IMR-90 (cell line): ENCODE measurements around the gene AXDND1. TPM values are rescaled to one million over a fixed set of nuclear protein-coding genes. Genes with fewer than 3 reads are reported as not detected.

Source experiments
- ATAC-seq: fragments of 200-7000 bp; cut with Tn5 transposase; 2 replicates; pipeline ENCODE4 v1.9.1; 2020; ENCODE audit warnings: low read depth, mild to moderate bottlenecking, moderate library complexity
- BruUV-seq: library from RNA; stranded (reverse); fragments of 400-500 nt; replicated peaks from 2 replicates; lab custom pipeline; 2021; lab: Mats Ljungman, UMichigan
- CTCF ChIA-PET: fragments of 300-600 bp; formaldehyde crosslinking; extraction: SDS; loops from one replicate; lab custom pipeline; 2021; ENCODE audit warnings: antibody characterized with exemption; lab: Yijun Ruan, JAX
- POLR2A ChIA-PET: fragments of 300-600 bp; sonication (Branson Sonifier 250); formaldehyde crosslinking; loops from one replicate; lab custom pipeline; 2022; ENCODE audit warnings: antibody characterized with exemption; ENCODE audit not compliant: unreplicated experiment; lab: Charles Lee
- DNase-seq: peaks from one replicate; pipeline ENCODE4 v3.0.0; 2013
- H2AFZ ChIP-seq: replicated peaks from 2 replicates; pipeline ENCODE3; 2013; ENCODE audit warnings: low read length, mild to moderate bottlenecking; ENCODE audit not compliant: poor library complexity
- H2AK5ac ChIP-seq: 2 replicates; pipeline ENCODE4 v1.6.1; 2013; ENCODE audit warnings: low read depth, low read length, inconsistent platforms
- H2AK9ac ChIP-seq: replicated peaks from 2 replicates; pipeline ENCODE3; 2013; ENCODE audit warnings: mild to moderate bottlenecking, low read depth, low read length, moderate library complexity; ENCODE audit not compliant: poor library complexity
- H2BK120ac ChIP-seq: 2 replicates; pipeline ENCODE4 v1.6.1; 2013; ENCODE audit warnings: low read depth, low read length, inconsistent platforms
- H2BK15ac ChIP-seq: 3 replicates; pipeline ENCODE4 v1.6.1; 2013; ENCODE audit warnings: low read depth, low read length, inconsistent platforms
- H2BK20ac ChIP-seq: 2 replicates; pipeline ENCODE4 v1.6.1; 2013; ENCODE audit warnings: low read depth, mild to moderate bottlenecking, inconsistent platforms, low read length, moderate library complexity
- H2BK5ac ChIP-seq: 2 replicates; pipeline ENCODE4 v1.6.1; 2013; ENCODE audit warnings: mild to moderate bottlenecking, low read depth, low read length, inconsistent platforms; ENCODE audit not compliant: poor library complexity, severe bottlenecking
- H3K14ac ChIP-seq: replicated peaks from 2 replicates; pipeline ENCODE4 v1.6.1; 2013; ENCODE audit warnings: low read depth, low read length, inconsistent platforms
- H3K18ac ChIP-seq: 2 replicates; pipeline ENCODE4 v1.6.1; 2013; ENCODE audit warnings: low read depth, low read length, control low read depth
- H3K23ac ChIP-seq: 2 replicates; pipeline ENCODE4 v1.6.1; 2013; ENCODE audit warnings: low read depth, low read length, inconsistent platforms
- H3K27ac ChIP-seq: 2 replicates; pipeline ENCODE4 v1.5.1; 2013; ENCODE audit warnings: mild to moderate bottlenecking, control low read depth, low read length; ENCODE audit not compliant: insufficient read depth
- H3K27me3 ChIP-seq: 2 replicates; pipeline ENCODE4 v1.6.1; 2013; ENCODE audit warnings: low read length; ENCODE audit not compliant: control insufficient read depth, insufficient read depth
- H3K36me3 ChIP-seq: 2 replicates; pipeline ENCODE4 v1.6.1; 2013; ENCODE audit warnings: low read length, mixed read lengths; ENCODE audit not compliant: control insufficient read depth, insufficient read depth
- H3K4ac ChIP-seq: 2 replicates; pipeline ENCODE4 v1.6.1; 2013; ENCODE audit warnings: low read depth, low read length, inconsistent platforms
- H3K4me1 ChIP-seq: 2 replicates; pipeline ENCODE4 v1.6.1; 2013; ENCODE audit warnings: low read length, mixed read lengths; ENCODE audit not compliant: control insufficient read depth, insufficient read depth
- H3K4me2 ChIP-seq: 2 replicates; pipeline ENCODE4 v1.6.1; 2013; ENCODE audit warnings: low read depth, mild to moderate bottlenecking, control low read depth, low read length, moderate library complexity
- H3K4me3 ChIP-seq: 2 replicates; pipeline ENCODE4 v1.5.1; 2013; ENCODE audit warnings: low read depth, mild to moderate bottlenecking, control low read depth, low read length, moderate library complexity; ENCODE audit not compliant: insufficient read depth
- H3K56ac ChIP-seq: 2 replicates; pipeline ENCODE4 v1.6.1; 2013; ENCODE audit warnings: low read length, inconsistent platforms; ENCODE audit not compliant: insufficient read depth; ENCODE audit errors: extremely low read depth
- H3K79me1 ChIP-seq, 2 experiments: 2 replicates each; pipeline ENCODE4 v1.6.1; 2013; ENCODE audit warnings: low read length in 2 of 2, inconsistent platforms in 1 of 2, low read depth in 1 of 2
- H3K9ac ChIP-seq: 2 replicates; pipeline ENCODE4 v1.6.1; 2013; ENCODE audit warnings: low read depth, low read length, control low read depth
- H3K9me1 ChIP-seq: 2 replicates; pipeline ENCODE4 v1.6.1; 2013; ENCODE audit warnings: low read length, inconsistent platforms; ENCODE audit not compliant: insufficient read depth
- H3K9me3 ChIP-seq: 2 replicates; pipeline ENCODE4 v1.6.1; 2013; ENCODE audit warnings: low read length; ENCODE audit not compliant: control insufficient read depth, insufficient read depth
- H4K20me1 ChIP-seq: 2 replicates; pipeline ENCODE4 v1.6.1; 2013; ENCODE audit warnings: low read length, inconsistent platforms; ENCODE audit not compliant: insufficient read depth
- H4K5ac ChIP-seq: 2 replicates; pipeline ENCODE4 v1.6.1; 2013; ENCODE audit warnings: mild to moderate bottlenecking, low read depth, low read length, control low read depth
- H4K8ac ChIP-seq, 2 experiments: 2 replicates each; pipeline ENCODE4 v1.6.1; 2013; ENCODE audit warnings: low read depth in 2 of 2, low read length in 2 of 2, control low read depth in 1 of 2, inconsistent platforms in 1 of 2
- H4K91ac ChIP-seq: 2 replicates; pipeline ENCODE4 v1.6.1; 2013; ENCODE audit warnings: low read depth, low read length, inconsistent platforms; ENCODE audit not compliant: insufficient read depth
- BHLHE40 ChIP-seq: fragments of 150-350 bp; IDR thresholded peaks from 2 replicates; pipeline ENCODE4 v1.6.1; 2016; ENCODE audit warnings: mild to moderate bottlenecking, low read depth, low read length
- CEBPB ChIP-seq: IDR thresholded peaks from 2 replicates; pipeline ENCODE4 v1.6.1; 2012; ENCODE audit warnings: low read depth, low read length, improper control_type of control experiment
- CHD1 ChIP-seq: IDR thresholded peaks from 2 replicates; pipeline ENCODE4 v1.6.1; 2012; ENCODE audit warnings: low read depth, low read length, improper control_type of control experiment
- FOS ChIP-seq: fragments of 150-350 bp; IDR thresholded peaks from 2 replicates; pipeline ENCODE4 v1.6.1; 2016; ENCODE audit warnings: low read depth, low read length
- MAFK ChIP-seq: IDR thresholded peaks from 2 replicates; pipeline ENCODE4 v1.6.1; 2012; ENCODE audit warnings: low read depth, low read length, improper control_type of control experiment
- MAZ ChIP-seq: IDR thresholded peaks from 2 replicates; pipeline ENCODE4 v1.6.1; 2012; ENCODE audit warnings: low read depth, mild to moderate bottlenecking, low read length, improper control_type of control experiment, moderate library complexity, borderline replicate concordance
- MXI1 ChIP-seq: IDR thresholded peaks from 2 replicates; pipeline ENCODE4 v1.6.1; 2012; ENCODE audit warnings: low read depth, mild to moderate bottlenecking, low read length, moderate library complexity, borderline replicate concordance
- NFE2L2 ChIP-seq: fragments of 150-350 bp; IDR thresholded peaks from 2 replicates; pipeline ENCODE4 v1.6.1; 2016; ENCODE audit warnings: low read depth, mild to moderate bottlenecking, low read length
- POLR2A ChIP-seq: IDR thresholded peaks from 2 replicates; pipeline ENCODE4 v1.6.1; 2012; ENCODE audit warnings: mild to moderate bottlenecking, low read depth, low read length
- RAD21 ChIP-seq: IDR thresholded peaks from 2 replicates; pipeline ENCODE4 v1.6.1; 2012; ENCODE audit warnings: low read length, improper control_type of control experiment
- RCOR1 ChIP-seq: IDR thresholded peaks from 2 replicates; pipeline ENCODE4 v1.6.1; 2012; ENCODE audit warnings: mild to moderate bottlenecking, low read length, improper control_type of control experiment; ENCODE audit not compliant: insufficient replicate concordance
- RFX5 ChIP-seq: IDR thresholded peaks from 2 replicates; pipeline ENCODE4 v1.8.0; 2012; ENCODE audit warnings: low read depth, mild to moderate bottlenecking, low read length, moderate library complexity
- SMC3 ChIP-seq: fragments of 150-350 bp; IDR thresholded peaks from 2 replicates; pipeline ENCODE4 v1.6.1; 2016; ENCODE audit warnings: low read depth, mild to moderate bottlenecking, antibody characterized with exemption, low read length, moderate library complexity
- WGBS, 2 experiments: methylation state at CpG; one replicate each; pipeline versions ENCODE4 v1.1.5 to v1.1.7; 2013; ENCODE audit warnings: missing lambda C conversion rate in 2 of 2; ENCODE audit not compliant: insufficient read length in 1 of 2; ENCODE audit errors: extremely low coverage in 2 of 2; 5-methylcytosine and 5-hydroxymethylcytosine counted together
- dilution Hi-C: fragments of 300-500 bp; cut with HindIII; formaldehyde crosslinking; loops from one replicate; pipeline ENCODE4 v1.14.3; 2018; ENCODE audit warnings: low sequenced_read_pairs; ENCODE audit not compliant: unreplicated experiment
- in situ Hi-C: fragments of 300-500 bp; cut with MboI; formaldehyde crosslinking; loops from 3 replicates; pipeline ENCODE4 v1.14.3; 2019; ENCODE audit warnings: low sequenced_read_pairs, inconsistent platforms, mixed read lengths
- intact Hi-C: fragments of 100-400 bp; cut with micrococcal nuclease; formaldehyde crosslinking; loops from 2 replicates; pipeline ENCODE4 v1.10.0; 2022
- polyA plus RNA-seq, 3 experiments: library from polyadenylated mRNA; depleted of rRNA; stranded (reverse); fragments of >200 nt; gene quantifications; 2 replicates each; pipeline ENCODE4 v1.2.3, GENCODE V29; 2012; ENCODE audit warnings: low replicate concordance in 1 of 3
- total RNA-seq: library from RNA; depleted of rRNA; stranded (reverse); fragments of >200 nt; gene quantifications from 2 replicates; pipeline ENCODE4 v1.2.3, GENCODE V29; 2012
- TF ChIP-seq, protein P1 (sequence below): conservative IDR thresholded peaks from 2 replicates; pipeline ENCODE4 v1.5.1; 2012; ENCODE audit warnings: mild to moderate bottlenecking, low read depth, low read length, improper control_type of control experiment
- TF ChIP-seq, protein P2 (sequence below): fragments of 150-350 bp; IDR thresholded peaks from 2 replicates; pipeline ENCODE4 v1.6.1; 2016; ENCODE audit warnings: low read depth, mild to moderate bottlenecking, low read length, moderate library complexity, borderline replicate concordance
- TF ChIP-seq, protein P3 (sequence below): fragments of 150-350 bp; IDR thresholded peaks from 2 replicates; pipeline ENCODE4 v1.6.1; 2017; ENCODE audit warnings: mild to moderate bottlenecking, antibody characterized with exemption, low read length, low read depth

AXDND1 gene
- total and polyA plus RNA-seq, 2 of the 4 experiments (the other 2 are of a cell fraction) = not detected

DNA sequence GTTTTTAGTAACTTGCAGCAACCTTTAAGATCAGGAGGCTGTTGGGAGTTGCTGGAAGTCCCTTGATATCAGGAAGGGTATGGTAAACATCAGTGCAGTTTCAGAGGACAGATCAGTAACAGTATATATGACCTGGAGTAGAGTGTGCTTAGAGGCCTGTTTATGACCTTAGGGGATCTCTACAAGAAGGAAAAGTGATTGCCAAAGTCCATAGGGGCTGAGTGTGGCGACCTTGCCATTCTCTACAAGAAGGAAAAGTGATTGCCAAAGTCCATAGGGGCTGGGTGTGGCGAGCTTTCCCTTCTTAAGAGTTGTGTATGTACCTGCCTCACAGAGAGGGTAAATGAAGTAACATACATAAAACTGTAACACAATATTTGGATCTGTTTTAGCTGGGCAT, 28.5 kb upstream of the AXDND1 start:
- Histone ChIP-seq H2AK5ac (no peak overlapping the region), H3K4ac (no peak overlapping the region), H3K9me3 (no peaks in the 10 kb centered on the region), H3K4me2 (no peak overlapping the region), H3K9ac (no peak overlapping the region), H3K23ac (no peak overlapping the region), H4K5ac (no peak overlapping the region), H3K36me3 (peaks cover 19% of the 10 kb centered on the region), H4K20me1 (no peaks in the 10 kb centered on the region), H3K4me1 (no peaks in the 10 kb centered on the region), H2BK20ac (no peak overlapping the region), H3K18ac (no peak overlapping the region), H2BK5ac (no peak overlapping the region), H4K8ac (no peak overlapping the region), H3K27me3 (no peaks in the 10 kb centered on the region), H3K9me1 (no peaks in the 10 kb centered on the region), H2AFZ (no peak overlapping the region), H2BK15ac (no peak overlapping the region), H3K79me1 (peaks cover 6 to 19% of the 10 kb centered on the region in 2 experiments; a peak in 3 of 4 replicates), H3K4me3 (no peak overlapping the region), H3K27ac (no peak overlapping the region), H3K56ac (no peak overlapping the region), H3K14ac (no peak overlapping the region), H2AK9ac (no peak overlapping the region), H4K91ac (no peak overlapping the region), H2BK120ac (no peak overlapping the region)
- ChIA-PET CTCF (no interaction called here), POLR2A (no interaction called here)
- DNase-seq (no peak), ATAC-seq (no peak)
- no TSS peak for BruUV-seq
- WGBS, 2 experiments = no CpG with 5 or more reads among the region's 2 CpGs
- intact Hi-C loops (no loop called here), dilution Hi-C loops (no loop called here), in situ Hi-C loops (no loop called here)
- TF ChIP-seq RFX5 = no peak
- TF ChIP-seq, protein P1, sequence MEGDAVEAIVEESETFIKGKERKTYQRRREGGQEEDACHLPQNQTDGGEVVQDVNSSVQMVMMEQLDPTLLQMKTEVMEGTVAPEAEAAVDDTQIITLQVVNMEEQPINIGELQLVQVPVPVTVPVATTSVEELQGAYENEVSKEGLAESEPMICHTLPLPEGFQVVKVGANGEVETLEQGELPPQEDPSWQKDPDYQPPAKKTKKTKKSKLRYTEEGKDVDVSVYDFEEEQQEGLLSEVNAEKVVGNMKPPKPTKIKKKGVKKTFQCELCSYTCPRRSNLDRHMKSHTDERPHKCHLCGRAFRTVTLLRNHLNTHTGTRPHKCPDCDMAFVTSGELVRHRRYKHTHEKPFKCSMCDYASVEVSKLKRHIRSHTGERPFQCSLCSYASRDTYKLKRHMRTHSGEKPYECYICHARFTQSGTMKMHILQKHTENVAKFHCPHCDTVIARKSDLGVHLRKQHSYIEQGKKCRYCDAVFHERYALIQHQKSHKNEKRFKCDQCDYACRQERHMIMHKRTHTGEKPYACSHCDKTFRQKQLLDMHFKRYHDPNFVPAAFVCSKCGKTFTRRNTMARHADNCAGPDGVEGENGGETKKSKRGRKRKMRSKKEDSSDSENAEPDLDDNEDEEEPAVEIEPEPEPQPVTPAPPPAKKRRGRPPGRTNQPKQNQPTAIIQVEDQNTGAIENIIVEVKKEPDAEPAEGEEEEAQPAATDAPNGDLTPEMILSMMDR = no peak
- TF ChIP-seq RCOR1 = no peak
- TF ChIP-seq FOS = no peak
- TF ChIP-seq CEBPB = no peak
- no peak for TF ChIP-seq BHLHE40
- no peak for TF ChIP-seq MXI1
- TF ChIP-seq, protein P2, sequence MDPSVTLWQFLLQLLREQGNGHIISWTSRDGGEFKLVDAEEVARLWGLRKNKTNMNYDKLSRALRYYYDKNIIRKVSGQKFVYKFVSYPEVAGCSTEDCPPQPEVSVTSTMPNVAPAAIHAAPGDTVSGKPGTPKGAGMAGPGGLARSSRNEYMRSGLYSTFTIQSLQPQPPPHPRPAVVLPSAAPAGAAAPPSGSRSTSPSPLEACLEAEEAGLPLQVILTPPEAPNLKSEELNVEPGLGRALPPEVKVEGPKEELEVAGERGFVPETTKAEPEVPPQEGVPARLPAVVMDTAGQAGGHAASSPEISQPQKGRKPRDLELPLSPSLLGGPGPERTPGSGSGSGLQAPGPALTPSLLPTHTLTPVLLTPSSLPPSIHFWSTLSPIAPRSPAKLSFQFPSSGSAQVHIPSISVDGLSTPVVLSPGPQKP = no peak
- TF ChIP-seq, protein P3, sequence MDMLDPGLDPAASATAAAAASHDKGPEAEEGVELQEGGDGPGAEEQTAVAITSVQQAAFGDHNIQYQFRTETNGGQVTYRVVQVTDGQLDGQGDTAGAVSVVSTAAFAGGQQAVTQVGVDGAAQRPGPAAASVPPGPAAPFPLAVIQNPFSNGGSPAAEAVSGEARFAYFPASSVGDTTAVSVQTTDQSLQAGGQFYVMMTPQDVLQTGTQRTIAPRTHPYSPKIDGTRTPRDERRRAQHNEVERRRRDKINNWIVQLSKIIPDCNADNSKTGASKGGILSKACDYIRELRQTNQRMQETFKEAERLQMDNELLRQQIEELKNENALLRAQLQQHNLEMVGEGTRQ = no peak
- no peak for TF ChIP-seq CHD1
- TF ChIP-seq POLR2A = no peak
- TF ChIP-seq NFE2L2 = no peak
- no peak for TF ChIP-seq MAZ
- TF ChIP-seq SMC3 = no peak
- TF ChIP-seq RAD21 = no peak
- no peak for TF ChIP-seq MAFK
